Measurements from ENCODE around the gene PANX2.

PANX2 gene

DNA sequence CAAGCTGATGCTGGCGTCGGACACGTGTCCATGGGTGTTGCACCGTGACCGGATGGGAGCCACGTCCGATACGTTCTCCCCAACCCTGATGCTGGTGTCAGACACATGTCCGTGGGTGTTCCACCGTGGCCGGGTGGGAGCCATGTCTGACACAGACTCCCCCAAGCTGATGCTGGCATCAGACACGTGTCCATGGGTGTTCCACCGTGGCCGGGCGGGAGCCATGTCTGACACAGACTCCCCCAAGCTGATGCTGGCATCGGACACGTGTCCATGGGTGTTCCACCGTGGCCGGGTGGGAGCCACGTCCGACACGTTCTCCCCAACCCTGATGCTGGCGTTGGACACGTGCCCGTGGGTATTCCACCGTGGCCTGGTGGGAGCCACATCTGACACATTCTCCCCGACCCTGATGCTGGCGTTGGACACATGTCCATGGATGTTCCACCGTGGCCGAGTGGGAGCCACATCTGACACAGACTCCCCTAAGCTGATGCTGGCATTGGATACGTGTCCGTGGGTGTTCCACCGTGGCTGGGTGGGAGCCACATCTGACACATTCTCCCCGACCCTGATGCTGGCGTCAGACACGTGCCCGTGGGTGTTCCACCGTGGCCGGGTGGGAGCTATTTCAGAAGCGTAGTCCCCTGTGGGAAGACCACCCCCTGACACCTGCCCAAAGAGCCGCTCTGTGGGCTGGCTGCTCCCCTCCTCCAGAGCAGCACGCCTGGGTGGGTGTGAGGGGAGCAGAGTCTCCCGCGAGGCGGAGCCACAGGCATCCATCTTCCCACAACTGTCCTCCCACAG, 50.3 kb downstream of the PANX2 start:
- peaks cover 79 to 100% (median 94%) of the 10 kb centered on the region in 3 donors for H3K36me3 ChIP-seq
- H3K27ac ChIP-seq, result no peak overlapping the region
- TF ChIP-seq, protein P1, sequence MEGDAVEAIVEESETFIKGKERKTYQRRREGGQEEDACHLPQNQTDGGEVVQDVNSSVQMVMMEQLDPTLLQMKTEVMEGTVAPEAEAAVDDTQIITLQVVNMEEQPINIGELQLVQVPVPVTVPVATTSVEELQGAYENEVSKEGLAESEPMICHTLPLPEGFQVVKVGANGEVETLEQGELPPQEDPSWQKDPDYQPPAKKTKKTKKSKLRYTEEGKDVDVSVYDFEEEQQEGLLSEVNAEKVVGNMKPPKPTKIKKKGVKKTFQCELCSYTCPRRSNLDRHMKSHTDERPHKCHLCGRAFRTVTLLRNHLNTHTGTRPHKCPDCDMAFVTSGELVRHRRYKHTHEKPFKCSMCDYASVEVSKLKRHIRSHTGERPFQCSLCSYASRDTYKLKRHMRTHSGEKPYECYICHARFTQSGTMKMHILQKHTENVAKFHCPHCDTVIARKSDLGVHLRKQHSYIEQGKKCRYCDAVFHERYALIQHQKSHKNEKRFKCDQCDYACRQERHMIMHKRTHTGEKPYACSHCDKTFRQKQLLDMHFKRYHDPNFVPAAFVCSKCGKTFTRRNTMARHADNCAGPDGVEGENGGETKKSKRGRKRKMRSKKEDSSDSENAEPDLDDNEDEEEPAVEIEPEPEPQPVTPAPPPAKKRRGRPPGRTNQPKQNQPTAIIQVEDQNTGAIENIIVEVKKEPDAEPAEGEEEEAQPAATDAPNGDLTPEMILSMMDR (IDR thresholded peaks at IDR 0.05), result no peak
- intact Hi-C loops (cut with DNase I; ENCODE audit: low total_unique reads), result no loop called here
- H3K27me3 ChIP-seq, result no peaks in the 10 kb centered on the region
- no peak overlapping the region for H3K4me3 ChIP-seq
- no peaks in the 10 kb centered on the region for H3K9me3 ChIP-seq
- H3K4me1 ChIP-seq, result no peaks in the 10 kb centered on the region
- DNase-seq, result no peak

DNA sequence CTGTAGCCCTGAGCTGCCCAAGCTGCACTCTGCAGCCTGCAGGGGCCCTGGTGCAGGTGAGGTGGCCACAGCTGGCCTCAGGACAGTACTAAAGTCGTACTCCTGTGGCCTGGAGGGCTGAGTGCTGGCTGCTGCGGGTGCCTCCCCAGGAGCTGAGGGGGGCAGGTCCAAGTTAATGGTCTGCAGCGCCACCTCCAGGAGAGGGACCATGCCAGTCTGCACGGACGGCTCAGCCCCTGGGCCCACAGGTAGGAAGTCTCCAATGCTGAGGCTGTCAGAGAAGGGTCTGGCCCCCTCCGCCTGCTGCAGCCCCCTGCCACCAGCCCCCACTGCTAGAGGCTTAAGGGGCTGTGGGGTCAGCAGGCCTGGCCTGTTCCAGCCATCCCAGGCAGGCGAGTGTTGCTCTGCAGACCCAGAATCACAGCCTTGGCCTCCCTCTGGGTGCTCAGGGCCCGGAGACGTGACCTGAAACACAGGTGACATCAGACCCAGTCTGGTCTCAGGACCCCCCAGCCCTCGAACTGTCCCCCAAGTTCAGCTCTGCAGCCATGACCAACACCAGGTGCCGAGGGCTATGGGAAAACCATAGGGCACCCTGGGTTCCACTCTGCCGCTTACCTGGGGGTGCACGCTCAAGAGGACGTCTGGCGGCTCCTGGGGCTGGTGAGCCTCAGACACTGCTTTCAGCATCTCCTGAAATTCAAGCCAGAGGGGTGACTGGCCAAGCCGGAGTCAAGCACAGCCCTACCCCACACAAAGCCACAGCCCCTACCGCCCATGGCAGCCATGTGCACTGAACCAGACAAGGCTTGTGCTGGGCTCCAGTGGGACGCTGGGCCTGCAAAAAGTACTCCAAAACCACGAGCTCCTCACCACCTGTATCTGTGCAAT, 51.1 kb downstream of the PANX2 start:
- Histone ChIP-seq H3K27me3 (no peaks in the 10 kb centered on the region), H3K27ac (no peak overlapping the region), H3K4me1 (no peaks in the 10 kb centered on the region), H3K4me3 (no peak overlapping the region), H3K9me3 (no peaks in the 10 kb centered on the region), H3K36me3 (peaks cover 79 to 100% (median 94%) of the 10 kb centered on the region in 3 donors)
- TF ChIP-seq, protein P1 (IDR thresholded peaks at IDR 0.05), result no peak
- intact Hi-C loops (cut with DNase I; ENCODE audit: low total_unique reads), result no loop called here
- no peak for DNase-seq

DNA sequence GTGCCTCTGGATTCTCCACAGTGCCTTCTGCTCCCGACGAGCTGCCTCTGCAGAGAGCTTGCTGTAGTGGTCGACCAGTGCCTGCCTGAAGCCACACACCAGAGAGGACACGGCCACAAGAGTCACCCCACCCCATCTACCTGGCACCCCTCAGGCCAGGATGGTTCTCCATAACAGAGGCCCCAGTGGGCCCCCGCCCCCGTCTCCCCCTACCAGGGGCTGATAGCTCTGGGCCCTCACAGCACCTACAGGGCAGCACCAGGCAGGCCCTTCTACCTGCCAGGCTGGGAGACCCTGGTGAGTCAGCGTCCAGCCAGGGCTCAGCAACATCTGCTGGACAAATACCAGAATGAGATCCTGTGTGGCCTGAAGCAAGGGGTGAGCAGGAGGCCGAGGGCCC, 52.0 kb downstream of the PANX2 start:
- no peak overlapping the region for H3K4me3 ChIP-seq
- peaks cover 77 to 100% (median 93%) of the 10 kb centered on the region in 3 donors for H3K36me3 ChIP-seq
- TF ChIP-seq, protein P1 (IDR thresholded peaks at IDR 0.05), result no peak
- no peaks in the 10 kb centered on the region for H3K9me3 ChIP-seq
- intact Hi-C loops (cut with DNase I; ENCODE audit: low total_unique reads), result no loop called here
- no peaks in the 10 kb centered on the region for H3K27me3 ChIP-seq
- H3K27ac ChIP-seq, result no peak overlapping the region
- no peaks in the 10 kb centered on the region for H3K4me1 ChIP-seq
- no peak for DNase-seq

DNA sequence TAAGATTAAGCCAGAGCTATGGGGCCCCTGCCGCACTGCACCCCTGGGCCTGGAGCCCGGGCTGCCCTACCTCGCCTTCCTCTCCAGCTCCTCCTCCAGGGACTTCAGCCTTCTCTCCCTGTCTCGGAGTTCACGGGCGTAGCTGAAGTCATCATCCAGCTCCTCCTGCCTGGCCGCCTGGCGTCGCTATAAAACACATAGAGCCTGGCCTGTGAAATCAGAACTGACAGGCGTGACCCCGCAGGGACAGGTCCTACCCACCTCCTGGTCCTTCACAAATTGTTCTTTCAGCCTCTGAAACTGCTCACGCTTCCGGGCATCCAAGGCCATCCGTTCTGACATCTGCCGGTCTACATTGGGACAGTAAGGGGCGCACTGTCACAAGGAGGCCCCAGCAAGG, 53.5 kb downstream of the PANX2 start:
- Histone ChIP-seq H3K27me3 (no peaks in the 10 kb centered on the region), H3K27ac (no peak overlapping the region), H3K4me1 (no peaks in the 10 kb centered on the region), H3K4me3 (no peak overlapping the region), H3K36me3 (peaks cover 69 to 100% (median 93%) of the 10 kb centered on the region in 3 donors), H3K9me3 (no peaks in the 10 kb centered on the region)
- no peak for DNase-seq
- TF ChIP-seq, protein P1 (IDR thresholded peaks at IDR 0.05), result no peak
- intact Hi-C loops (cut with DNase I; ENCODE audit: low total_unique reads), result no loop called here

DNA sequence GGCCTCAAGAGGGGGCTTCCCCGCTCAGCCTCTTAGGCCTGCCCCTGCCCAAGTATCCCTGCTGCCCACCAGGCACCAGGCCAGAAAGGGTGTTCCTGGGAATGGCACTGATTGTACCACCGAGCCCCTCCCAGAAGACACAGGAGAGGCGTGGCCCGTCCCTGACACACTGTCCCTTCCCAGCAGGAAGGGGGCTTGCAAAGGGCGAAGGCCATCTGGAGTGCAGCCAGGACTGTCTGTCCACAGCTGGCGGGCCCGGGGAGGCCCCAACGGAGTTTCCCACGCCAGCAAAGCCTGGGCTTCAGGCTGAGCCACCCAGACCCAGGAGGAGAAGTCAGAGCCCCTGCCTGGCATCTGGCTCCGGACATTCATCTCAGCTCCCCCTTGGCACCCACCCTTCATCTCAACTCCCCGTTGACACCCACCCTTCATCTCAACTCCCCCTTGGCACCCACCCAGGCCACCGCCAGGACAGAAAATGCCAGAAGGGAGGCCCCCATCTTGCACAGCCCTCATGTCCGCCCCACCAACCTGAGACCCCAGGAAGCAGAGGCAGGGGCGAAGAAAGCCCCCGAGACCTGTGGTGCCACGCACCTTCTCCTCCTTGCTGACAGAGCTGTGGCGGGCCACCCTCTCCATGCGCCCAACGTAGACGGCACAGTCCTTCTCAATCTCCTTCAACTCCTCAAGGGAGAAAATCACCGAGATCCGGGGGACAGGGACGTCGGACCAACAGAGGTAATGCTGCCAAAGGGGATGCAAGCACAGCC, 54.9 kb downstream of the PANX2 start:
- Histone ChIP-seq H3K27ac (no peak overlapping the region), H3K9me3 (no peaks in the 10 kb centered on the region), H3K4me3 (no peak overlapping the region), H3K27me3 (no peaks in the 10 kb centered on the region), H3K4me1 (no peaks in the 10 kb centered on the region), H3K36me3 (peaks cover 69 to 100% (median 89%) of the 10 kb centered on the region in 3 donors)
- intact Hi-C loops (cut with DNase I; ENCODE audit: low total_unique reads), result no loop called here
- TF ChIP-seq, protein P1 (IDR thresholded peaks at IDR 0.05), result no peak
- no peak for DNase-seq
